GM19324 (cell line): ENCODE measurements around the gene LIMD2.
A peak's percentile ranks its signal among the peaks of the same experiment; 100 is the strongest.
"Not testable (repeated sequence)": the region's sequence is repeated elsewhere in the genome, so short reads cannot be mapped to it uniquely, and the experiment has no call there.

ENCODE experiments used
- ATAC-seq: cut with Tn5 transposase; IDR thresholded peaks from one replicate; pipeline ENCODE4 v1.9.1; 2021; ENCODE audit warnings: mild to moderate bottlenecking, moderate library complexity; ENCODE audit not compliant: unreplicated experiment, low FRiP score

Gene LIMD2

DNA sequence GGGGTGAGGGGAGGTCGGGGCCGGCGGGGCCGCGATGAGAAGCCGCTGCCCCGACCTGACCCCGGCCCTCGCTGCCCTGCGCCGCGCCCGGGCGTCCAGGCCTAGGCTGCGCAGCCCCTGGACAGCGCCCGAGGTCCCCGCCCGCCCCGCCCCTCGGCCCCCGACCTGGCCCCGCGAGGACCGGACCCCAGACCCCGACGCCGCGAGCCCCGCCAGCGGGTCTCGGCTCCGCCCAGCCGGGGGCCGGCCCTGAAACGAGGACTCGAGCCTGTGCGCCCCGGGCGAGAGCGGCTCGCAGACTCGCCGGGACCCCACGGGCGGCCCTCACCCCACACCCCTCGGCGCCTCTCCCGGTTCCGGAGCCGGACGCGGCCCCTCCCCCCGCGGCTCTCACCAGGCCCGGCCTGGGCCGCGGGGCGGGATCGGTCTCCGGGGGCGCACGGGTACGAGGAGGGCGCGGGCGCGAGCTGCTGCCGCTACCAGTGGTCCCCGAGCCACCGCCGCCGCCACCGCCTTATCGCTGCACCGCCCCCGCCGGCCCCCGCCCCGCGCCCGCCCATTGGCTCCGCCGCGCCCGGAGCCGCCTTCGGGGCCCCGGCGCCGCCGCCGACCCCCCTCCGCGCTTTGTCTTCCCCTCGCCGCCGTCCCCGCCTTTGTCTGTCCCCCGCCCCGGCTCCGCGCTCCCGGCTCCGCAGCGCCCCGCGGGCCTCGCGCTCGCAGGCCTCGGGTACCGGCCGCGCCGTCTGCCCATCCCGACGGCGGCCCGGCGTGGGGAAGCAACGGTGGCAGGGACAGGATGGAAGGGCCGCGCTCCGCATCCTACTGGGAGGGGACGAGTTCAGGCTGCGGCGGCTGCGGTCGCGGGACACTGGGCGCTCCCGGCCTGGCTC, at the start of gene LIMD2:
LIMD2 (minus strand) TSS at position 488 of the 890 bp plus-strand sequence. CDS start 827 bp downstream, outside the sequence.
- ATAC-seq: peak; percentile 25

DNA sequence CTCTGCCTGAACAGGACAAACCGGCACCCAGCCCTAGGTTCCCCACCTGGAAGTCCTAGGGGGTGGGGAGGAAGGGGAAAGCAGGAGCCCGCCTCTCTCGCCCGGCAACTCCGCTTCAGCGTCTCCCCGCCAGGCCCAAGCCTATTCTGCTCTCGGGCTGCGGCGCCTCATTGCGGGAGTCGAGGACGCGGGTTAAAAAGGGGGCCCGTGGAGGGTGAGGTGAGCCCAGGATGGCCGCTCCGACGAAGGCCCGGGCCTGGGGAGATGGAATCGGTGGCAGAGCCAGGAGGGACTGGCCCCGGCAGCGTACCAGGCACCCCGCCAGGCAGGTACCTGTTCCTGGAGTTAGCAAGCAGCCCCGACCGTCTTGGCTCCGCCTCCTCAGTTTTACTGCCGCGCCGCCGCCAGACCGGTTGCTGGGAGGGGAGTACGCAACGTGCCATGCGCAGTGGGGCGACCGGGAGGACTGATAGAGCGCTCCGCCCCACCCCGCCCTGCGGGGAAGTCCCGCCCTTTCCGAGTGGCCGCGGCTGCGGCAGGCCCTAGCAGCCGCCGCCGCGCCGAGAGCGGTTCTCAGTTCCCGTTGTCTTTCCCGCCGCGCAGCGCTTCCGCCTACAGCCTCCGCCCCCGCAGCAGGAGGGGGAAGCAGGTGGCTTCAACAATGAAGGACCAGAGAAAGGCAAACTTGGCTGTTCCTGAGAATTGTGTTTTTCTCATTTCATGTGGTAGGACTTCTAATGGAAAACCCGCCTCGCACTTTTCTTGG, 41.7 kb upstream of the LIMD2 start, which contains the start of gene STRADA:
STRADA (minus strand) TSS at position 392 of the 766 bp plus-strand sequence. CDS start 13,430 bp downstream, outside the sequence.
- ATAC-seq: peak; percentile 95

DNA sequence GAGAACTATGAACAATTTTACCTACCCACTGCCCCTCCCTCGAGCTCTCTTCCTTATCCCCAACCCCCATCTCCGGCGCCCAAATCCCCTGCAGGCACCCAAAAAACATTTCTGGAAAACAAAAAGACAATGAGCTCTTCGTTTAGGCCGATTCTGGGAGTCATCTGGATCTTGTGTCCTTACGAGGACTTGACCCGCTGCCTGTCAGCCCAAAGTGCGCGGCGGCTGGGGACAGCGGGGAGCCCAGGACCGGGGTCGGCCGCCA, 41.1 kb upstream of the LIMD2 start:
- ATAC-seq: peak; percentile 22

- no peak for ATAC-seq
These were observed 40.7 kb upstream of the LIMD2 start for GRCh38 chr17:63740464-63741142.

- no peak for ATAC-seq
These were observed 35.8 kb upstream of the LIMD2 start for GRCh38 chr17:63735691-63736090.

- ATAC-seq: no peak
These were observed 22.5 kb upstream of the LIMD2 start for GRCh38 chr17:63722403-63722802.

DNA sequence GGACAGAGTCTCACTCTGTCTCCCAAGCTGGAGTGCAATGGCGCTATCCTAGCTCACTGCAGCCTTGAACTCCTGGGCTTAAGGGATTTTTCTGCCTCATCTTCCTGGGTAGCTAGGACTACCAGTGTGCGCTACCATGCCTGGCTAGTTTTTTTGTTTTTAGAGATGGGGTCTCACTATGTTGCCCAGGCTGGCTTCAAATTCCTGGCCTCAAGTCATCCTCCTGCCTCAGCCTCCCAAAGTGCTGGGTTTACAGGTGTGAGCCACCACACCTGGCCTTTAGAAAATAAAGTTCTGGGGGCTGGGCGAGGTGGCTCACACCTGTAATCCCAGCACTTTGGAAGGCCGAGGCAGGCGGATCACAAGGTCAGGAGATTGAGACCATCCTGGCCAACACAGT, 20.3 kb upstream of the LIMD2 start:
- ATAC-seq: not testable (repeated sequence)

DNA sequence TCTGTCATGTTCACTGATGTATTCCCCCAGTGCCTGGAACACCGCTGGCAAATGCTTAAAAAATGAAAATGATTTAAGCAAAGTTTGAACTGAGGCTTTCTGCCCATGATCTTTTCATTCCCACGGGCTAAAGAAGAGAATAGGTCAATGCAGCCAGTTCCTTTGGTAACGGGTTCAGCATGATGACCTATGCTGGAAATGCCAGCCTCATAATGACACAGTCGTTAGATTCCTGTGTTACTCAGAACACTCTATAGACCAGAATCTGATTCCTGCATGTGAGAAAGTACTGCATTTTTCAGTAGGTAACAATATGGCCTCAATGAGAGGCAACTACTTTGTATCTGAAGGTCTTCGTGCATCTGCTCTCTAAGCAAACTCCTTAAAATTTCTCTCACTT, 19.1 kb upstream of the LIMD2 start:
- no peak for ATAC-seq

- no peak for ATAC-seq
These were observed 16.5 kb upstream of the LIMD2 start for GRCh38 chr17:63716426-63716825.

DNA sequence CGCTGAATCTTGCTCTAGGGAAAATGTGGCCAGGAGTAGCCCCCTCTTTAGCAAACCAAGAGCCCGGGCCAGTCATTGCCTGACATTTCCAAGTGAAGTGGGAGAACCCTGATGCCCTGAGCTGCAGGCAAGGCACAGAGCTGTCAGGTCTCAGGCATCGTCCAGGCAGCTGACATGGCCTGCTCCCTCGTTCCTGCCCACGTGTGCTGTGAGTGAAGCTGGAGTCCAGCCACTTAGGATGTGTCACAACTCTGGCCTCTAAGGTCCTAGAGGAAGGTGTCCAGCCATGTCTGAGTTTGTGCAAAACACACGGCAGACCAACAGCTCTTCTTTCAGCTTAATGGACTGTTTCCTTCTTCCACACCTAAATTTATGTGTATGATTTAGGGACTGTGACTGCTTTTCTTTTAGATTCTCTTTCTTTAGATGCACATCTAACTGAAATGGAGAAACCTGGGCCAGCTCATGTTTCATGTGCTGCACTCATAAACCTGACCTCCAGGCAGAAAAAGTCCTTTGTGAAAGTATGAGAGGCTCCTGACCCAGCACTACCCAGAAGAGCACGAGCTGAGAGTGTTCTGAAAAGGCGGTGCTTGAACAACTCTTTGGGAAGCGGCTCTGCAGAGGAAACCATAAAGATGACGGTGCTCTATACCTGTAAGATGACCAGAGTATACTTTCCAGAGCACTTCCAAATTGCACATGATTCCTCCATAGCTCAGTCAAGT, 14.8 kb upstream of the LIMD2 start:
- ATAC-seq: no peak

GRCh38 chr17:63709110-63709509, 9.2 kb upstream of the LIMD2 start:
- ATAC-seq: no peak

- no peak for ATAC-seq
These were observed 7.2 kb upstream of the LIMD2 start for GRCh38 chr17:63707151-63707550.

DNA sequence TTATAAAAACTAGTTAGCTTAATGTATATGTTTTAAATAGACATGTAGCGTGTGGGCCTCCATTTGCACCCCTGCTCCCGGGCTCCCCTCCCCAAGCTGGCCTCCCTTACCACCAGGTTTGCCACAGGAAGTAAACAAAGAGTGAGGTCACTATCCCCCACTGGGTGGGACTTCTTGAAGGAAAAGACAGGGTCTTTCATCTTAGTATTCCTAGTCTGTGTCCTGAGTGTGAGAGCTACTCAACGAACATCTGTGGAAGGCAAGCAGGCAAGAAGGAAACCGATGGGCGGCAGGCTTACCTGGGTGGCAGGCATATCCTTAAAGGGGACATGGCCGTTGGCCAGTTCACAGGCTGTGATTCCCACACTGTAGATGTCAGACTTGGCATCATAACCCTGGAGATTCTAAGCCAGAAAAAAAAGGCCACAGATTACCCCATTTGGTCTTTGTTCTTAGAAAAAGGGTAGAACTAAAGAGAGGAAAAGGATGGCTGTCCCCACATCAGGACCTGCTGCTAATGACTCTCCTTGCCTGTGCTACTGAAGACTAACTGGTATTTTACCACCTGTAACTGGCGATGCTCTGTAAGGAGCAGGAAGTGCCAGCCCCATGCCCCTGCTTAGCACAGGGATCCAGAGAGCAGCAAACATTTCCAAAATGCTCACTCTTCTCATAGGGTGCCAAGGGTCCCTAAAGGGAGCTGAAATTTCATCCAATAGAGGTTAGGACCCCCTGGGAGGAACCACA, 6.6 kb upstream of the LIMD2 start:
- ATAC-seq: no peak

DNA sequence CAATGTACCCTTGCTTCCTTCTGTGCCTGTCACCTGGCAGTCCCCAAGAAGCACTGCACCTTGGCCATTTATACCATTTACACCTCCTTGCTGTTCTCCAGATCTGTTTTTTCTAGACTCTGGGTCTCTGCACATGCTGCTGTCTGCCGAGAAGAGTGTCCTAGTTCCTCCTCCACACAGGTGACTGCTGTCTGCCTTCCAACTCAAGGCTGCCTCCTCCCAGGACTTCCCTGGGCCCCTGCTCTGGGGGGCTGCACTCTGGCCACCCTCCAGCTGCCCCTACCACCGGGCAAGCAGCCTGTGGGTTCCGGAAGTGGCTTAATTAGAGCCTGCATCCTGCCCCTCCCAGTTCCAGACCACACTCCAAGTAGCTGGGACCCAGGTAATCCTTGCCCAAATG, 5.7 kb upstream of the LIMD2 start:
- no peak for ATAC-seq

DNA sequence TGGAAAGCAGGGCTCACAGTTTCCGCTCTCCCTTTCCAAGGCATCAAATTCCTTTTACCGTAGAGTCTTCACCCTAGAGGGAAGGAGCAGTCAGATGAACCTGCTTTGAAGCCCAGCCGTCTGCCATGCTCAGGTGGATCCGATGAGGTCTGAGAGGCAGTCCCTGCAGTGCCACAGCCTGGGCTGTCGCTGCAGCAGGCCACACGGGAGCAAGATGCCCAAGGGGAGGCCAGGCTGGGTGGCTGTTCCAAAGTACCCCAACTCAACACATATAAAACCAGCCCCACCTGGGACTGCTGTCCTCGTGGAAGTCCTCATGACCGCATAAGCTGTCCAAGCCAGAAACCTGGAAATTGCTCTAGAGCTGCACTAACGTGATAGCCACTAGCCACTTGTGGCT, 4.9 kb upstream of the LIMD2 start:
- ATAC-seq: no peak

DNA sequence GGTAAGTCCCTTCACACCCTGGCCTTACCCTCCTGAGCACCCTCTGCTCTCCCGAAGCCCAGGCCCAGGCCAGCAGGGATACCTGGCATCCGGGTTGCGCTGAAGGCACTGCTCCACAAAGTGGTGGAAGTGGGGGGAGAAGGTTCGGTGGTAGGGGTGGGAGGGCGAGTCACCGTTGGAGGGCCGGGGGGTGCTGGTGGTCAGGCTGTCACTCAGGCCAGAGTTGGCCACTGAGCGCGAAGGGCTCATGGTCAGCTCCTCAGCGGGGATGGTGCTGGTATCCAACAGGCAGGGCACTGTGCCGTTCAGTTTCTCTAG, 4.3 kb upstream of the LIMD2 start:
- ATAC-seq: no peak

DNA sequence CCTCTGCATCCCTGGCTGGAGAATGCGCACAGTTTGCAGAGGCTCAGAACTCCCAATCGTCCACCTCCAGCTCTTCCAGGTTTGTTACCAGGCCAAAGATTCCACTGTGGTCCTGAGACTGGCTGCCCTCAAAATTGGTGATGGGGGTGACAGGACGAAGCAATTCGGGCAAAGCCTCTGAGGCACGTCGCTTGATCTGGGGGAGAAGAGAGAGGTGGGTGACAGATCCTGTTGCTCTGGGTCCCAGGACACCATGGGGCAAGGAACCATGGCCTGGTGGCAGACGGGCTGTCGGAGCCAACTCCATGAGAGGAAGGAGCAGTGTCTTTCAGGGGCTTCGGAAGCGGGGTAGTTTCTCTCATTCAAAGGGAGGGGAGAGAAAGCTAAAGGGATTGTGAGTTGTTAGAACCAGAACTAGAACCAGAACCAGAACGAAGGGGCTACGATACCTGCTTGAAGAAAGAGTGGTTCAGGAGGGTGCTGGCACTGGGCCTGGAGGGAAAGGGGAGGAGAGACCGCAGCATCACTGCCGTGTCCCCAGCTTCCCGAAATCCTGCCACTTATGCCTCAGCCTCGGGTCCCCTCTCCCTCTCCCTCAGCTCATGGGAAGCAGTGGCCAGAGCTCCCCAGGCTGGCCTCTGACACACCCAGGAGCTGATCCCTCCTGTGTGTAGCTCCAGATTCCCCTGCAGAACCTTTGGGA, 3.8 kb upstream of the LIMD2 start:
- ATAC-seq: no peak

GRCh38 chr17:63703029-63703428, 3.1 kb upstream of the LIMD2 start:
- no peak for ATAC-seq

GRCh38 chr17:63702721-63703015, 2.7 kb upstream of the LIMD2 start:
- ATAC-seq: no peak
